RPMI7951 (cell line): Measurements from ENCODE around the gene GIPC3. TPM values are rescaled to one million over a fixed set of nuclear protein-coding genes. Genes with fewer than 3 reads are reported as not detected.
"Not testable (repeated sequence)": the region's sequence is repeated elsewhere in the genome, so short reads cannot be mapped to it uniquely, and the experiment has no call there.

Source experiments
- DNase-seq: peaks from one replicate; pipeline ENCODE4 v3.0.0-alpha.2; 2012; ENCODE audit warnings: low read depth
- total RNA-seq: library from RNA; depleted of rRNA; stranded (reverse); fragments of >200 nt; shearing (Covaris generic); gene quantifications from 2 replicates; pipeline ENCODE4 v1.2.3, GENCODE V29; 2014

GIPC3 gene
- total RNA-seq, 1 experiment from 2014 or later, result 0.96 TPM

- no peak for DNase-seq
These were observed 34.1 kb upstream of the GIPC3 start for GRCh38 chr19:3550947-3551791.

- DNase-seq, result no peak
These were observed 33.5 kb upstream of the GIPC3 start for GRCh38 chr19:3551792-3552095.

GRCh38 chr19:3554254-3555083 lies 30.8 kb upstream of the GIPC3 start:
- peak; percentile 73 for DNase-seq

GRCh38 chr19:3555653-3556422 lies 29.4 kb upstream of the GIPC3 start:
- DNase-seq, result no peak

- DNase-seq, result no peak
These were observed 28.8 kb upstream of the GIPC3 start for GRCh38 chr19:3556423-3556977.

- DNase-seq, result peak; percentile 61
These were observed 28.3 kb upstream of the GIPC3 start for GRCh38 chr19:3556978-3557460.

GRCh38 chr19:3557461-3558248 lies 27.6 kb upstream of the GIPC3 start, which contains the start of gene MFSD12:
Gene MFSD12, minus strand, starts transcription at chr19:3557586. Its CDS starts 183 bp downstream, at chr19:3557403.
- DNase-seq, result peak; percentile 98

GRCh38 chr19:3563709-3564524 lies 21.4 kb upstream of the GIPC3 start:
- DNase-seq, result peak; percentile 60

- peak; percentile 100 for DNase-seq
These were observed 20.1 kb upstream of the GIPC3 start for GRCh38 chr19:3565139-3565538.

GRCh38 chr19:3570042-3570441 lies 15.2 kb upstream of the GIPC3 start:
- DNase-seq, result not testable (repeated sequence)

- DNase-seq, result peak; percentile 76
These were observed 14.7 kb upstream of the GIPC3 start for GRCh38 chr19:3570606-3571011.

GRCh38 chr19:3572132-3572854 lies 13.0 kb upstream of the GIPC3 start:
- DNase-seq, result peak; percentile 99

GRCh38 chr19:3572855-3573161 lies 12.5 kb upstream of the GIPC3 start, which contains the start of gene HMG20B:
Gene HMG20B, plus strand, starts transcription at chr19:3572944. Its CDS starts 366 bp downstream, at chr19:3573310.
- DNase-seq, result no peak

GRCh38 chr19:3573162-3573857 lies 12.0 kb upstream of the GIPC3 start:
- DNase-seq, result no peak

- DNase-seq, result peak; percentile 97
These were observed 11.2 kb upstream of the GIPC3 start for GRCh38 chr19:3573858-3574637.

GRCh38 chr19:3575260-3575741 lies 10.0 kb upstream of the GIPC3 start:
- DNase-seq, result peak; percentile 52

- no peak for DNase-seq
These were observed 9.2 kb upstream of the GIPC3 start for GRCh38 chr19:3575949-3576673.
